ENCODE data around the gene RBMS3.

Gene RBMS3

GRCh38 chr3:29436612-29437323, 155.9 kb downstream of the RBMS3 start:
- TF ChIP-seq CTCF (IDR thresholded peaks at IDR 0.05; ENCODE audit: low read depth, low read length, missing control alignments) = no peak
- no peak for DNase-seq (ENCODE audit: extremely low read depth, low read depth)
- H3K4me3 ChIP-seq (replicated peaks; ENCODE audit: low read depth, low read length) = no peak overlapping the region

- no peak for DNase-seq (ENCODE audit: extremely low read depth, low read depth)
- no peak for TF ChIP-seq CTCF (IDR thresholded peaks at IDR 0.05; ENCODE audit: low read depth, low read length, missing control alignments)
- H3K4me3 ChIP-seq (replicated peaks; ENCODE audit: low read depth, low read length) = no peak overlapping the region
These were observed 157.7 kb downstream of the RBMS3 start for GRCh38 chr3:29438580-29438979.

GRCh38 chr3:29440413-29441305, 159.8 kb downstream of the RBMS3 start:
- no peak for DNase-seq (ENCODE audit: extremely low read depth, low read depth)
- no peak overlapping the region for H3K4me3 ChIP-seq (replicated peaks; ENCODE audit: low read depth, low read length)

GRCh38 chr3:29441422-29441821, 160.6 kb downstream of the RBMS3 start:
- no peak for DNase-seq (ENCODE audit: extremely low read depth, low read depth)
- no peak overlapping the region for H3K4me3 ChIP-seq (replicated peaks; ENCODE audit: low read depth, low read length)
- no peak for TF ChIP-seq CTCF (IDR thresholded peaks at IDR 0.05; ENCODE audit: low read depth, low read length, missing control alignments)

More at GRCh38 chr3:29440413-29441305, 159.8 kb downstream of the RBMS3 start:
- no peak for TF ChIP-seq CTCF (IDR thresholded peaks at IDR 0.05; ENCODE audit: low read depth, low read length, missing control alignments)

- no peak for TF ChIP-seq CTCF (IDR thresholded peaks at IDR 0.05; ENCODE audit: low read depth, low read length, missing control alignments)
- no peak for DNase-seq (ENCODE audit: extremely low read depth, low read depth)
- no peak overlapping the region for H3K4me3 ChIP-seq (replicated peaks; ENCODE audit: low read depth, low read length)
These were observed 167.2 kb downstream of the RBMS3 start for GRCh38 chr3:29447946-29448627.

GRCh38 chr3:29451920-29452319, 171.0 kb downstream of the RBMS3 start:
- TF ChIP-seq CTCF (IDR thresholded peaks at IDR 0.05; ENCODE audit: low read depth, low read length, missing control alignments) = no peak
- DNase-seq (ENCODE audit: extremely low read depth, low read depth) = no peak
- H3K4me3 ChIP-seq (replicated peaks; ENCODE audit: low read depth, low read length) = no peak overlapping the region

Measured in HFF-Myc (cell line).